Measurements from ENCODE around the gene TBCB. TPM values are rescaled to one million over a fixed set of nuclear protein-coding genes. Genes with fewer than 3 reads are reported as not detected.

TBCB gene
- total and polyA plus RNA-seq, 2 of the 4 experiments (the other 2 are of a cell fraction): 182 to 269 TPM

- H3K9me1 ChIP-seq (ENCODE audit: insufficient read depth, low read length): peaks cover 14% of the 10 kb centered on the region; the same call in 1 of the 2 replicates
- H3K27ac ChIP-seq (ENCODE audit: insufficient read depth, low read length): no peak overlapping the region
- H4K5ac ChIP-seq (ENCODE audit: low read depth, low read length): no peak overlapping the region
- POLR2A ChIA-PET (ENCODE audit: unreplicated experiment): no interaction called here
- H3K9me3 ChIP-seq (ENCODE audit: control insufficient read depth, insufficient read depth, low read length): no peaks in the 10 kb centered on the region
- H4K20me1 ChIP-seq (ENCODE audit: insufficient read depth, low read length): peaks cover 29% of the 10 kb centered on the region; the same call in 1 of the 2 replicates
- H4K8ac ChIP-seq (ENCODE audit: low read depth in 2 of 2, low read length in 2 of 2): no peak overlapping the region
- BruUV-seq (replicated peaks): no TSS peak
- H3K79me1 ChIP-seq (ENCODE audit: low read depth in 1 of 2, low read length in 2 of 2): peaks cover 13 to 31% of the 10 kb centered on the region in 2 experiments
- no peak overlapping the region for H2AFZ ChIP-seq (replicated peaks; ENCODE audit: low read length, poor library complexity)
- no peak overlapping the region for H3K18ac ChIP-seq (ENCODE audit: low read depth, low read length)
- no peaks in the 10 kb centered on the region for H3K4me1 ChIP-seq (ENCODE audit: control insufficient read depth, insufficient read depth, low read length)
- H3K14ac ChIP-seq (replicated peaks; ENCODE audit: low read depth, low read length): no peak overlapping the region
- H4K91ac ChIP-seq (ENCODE audit: insufficient read depth, low read depth, low read length): no peak overlapping the region
- H3K27me3 ChIP-seq (ENCODE audit: control insufficient read depth, insufficient read depth, low read length): no peaks in the 10 kb centered on the region
- no peak overlapping the region for H3K9ac ChIP-seq (ENCODE audit: low read depth, low read length)
- WGBS, 2 experiments (ENCODE audit: extremely low coverage in 2 of 2, insufficient read length in 1 of 2): 92% methylated on average over 4 of the region's 8 CpGs; no CpG with 5 or more reads in 1 of the 2 experiments
- no peak overlapping the region for H3K4ac ChIP-seq (ENCODE audit: low read depth, low read length)
- TF ChIP-seq SMC3 (IDR thresholded peaks at IDR 0.05; ENCODE audit: low read depth, low read length): no peak
- no peak for TF ChIP-seq USF2 (IDR thresholded peaks at IDR 0.05; ENCODE audit: low read depth, low read length)
- TF ChIP-seq CEBPB (IDR thresholded peaks at IDR 0.05; ENCODE audit: low read depth, low read length): no peak
- TF ChIP-seq RAD21 (IDR thresholded peaks at IDR 0.05; ENCODE audit: low read length): no peak
- no peak for TF ChIP-seq FOS (IDR thresholded peaks at IDR 0.05; ENCODE audit: low read depth, low read length)
- TF ChIP-seq RCOR1 (IDR thresholded peaks at IDR 0.05; ENCODE audit: insufficient replicate concordance, low read length): no peak
- TF ChIP-seq NFE2L2 (IDR thresholded peaks at IDR 0.05; ENCODE audit: low read depth, low read length): no peak
- no peak for TF ChIP-seq MXI1 (IDR thresholded peaks at IDR 0.05; ENCODE audit: borderline replicate concordance, low read depth, low read length)
- TF ChIP-seq POLR2A (IDR thresholded peaks at IDR 0.05; ENCODE audit: low read depth, low read length): no peak
- H2BK20ac ChIP-seq (ENCODE audit: low read depth, low read length): no peak overlapping the region
- no peak overlapping the region for H2BK120ac ChIP-seq (ENCODE audit: low read depth, low read length)
- intact Hi-C loops (cut with micrococcal nuclease) (no loop called here), in situ Hi-C loops (cut with MboI; ENCODE audit: low sequenced_read_pairs) (no loop called here), dilution Hi-C loops (cut with HindIII; ENCODE audit: low sequenced_read_pairs, unreplicated experiment) (no loop called here)
- no peak for DNase-seq
- no peak overlapping the region for H2BK15ac ChIP-seq (ENCODE audit: low read depth, low read length)
- H2AK5ac ChIP-seq (ENCODE audit: low read depth, low read length): no peak overlapping the region
- no peak overlapping the region for H3K4me2 ChIP-seq (ENCODE audit: low read depth, low read length)
- no peak overlapping the region for H3K56ac ChIP-seq (ENCODE audit: extremely low read depth, insufficient read depth, low read length)
- peaks cover 3% of the 10 kb centered on the region; the same call in 1 of the 2 replicates for H3K36me3 ChIP-seq (ENCODE audit: control insufficient read depth, insufficient read depth, low read length)
- no peak overlapping the region for H3K4me3 ChIP-seq (ENCODE audit: insufficient read depth, low read depth, low read length)
- ATAC-seq (ENCODE audit: low read depth): no peak
- no peak overlapping the region for H2BK5ac ChIP-seq (ENCODE audit: low read depth, low read length, poor library complexity, severe bottlenecking)
- H3K23ac ChIP-seq (ENCODE audit: low read depth, low read length): no peak overlapping the region
- H2AK9ac ChIP-seq (replicated peaks; ENCODE audit: low read depth, low read length, poor library complexity): no peak overlapping the region
- CTCF ChIA-PET: no interaction called here
These were observed 43.2 kb upstream of the TBCB start for GRCh38 chr19:36072081-36072480.
